ENCODE measurements around the gene RBM15B.
"Not testable (repeated sequence)": the region's sequence is repeated elsewhere in the genome, so short reads cannot be mapped to it uniquely, and the experiment has no call there.

RBM15B gene, protein sequence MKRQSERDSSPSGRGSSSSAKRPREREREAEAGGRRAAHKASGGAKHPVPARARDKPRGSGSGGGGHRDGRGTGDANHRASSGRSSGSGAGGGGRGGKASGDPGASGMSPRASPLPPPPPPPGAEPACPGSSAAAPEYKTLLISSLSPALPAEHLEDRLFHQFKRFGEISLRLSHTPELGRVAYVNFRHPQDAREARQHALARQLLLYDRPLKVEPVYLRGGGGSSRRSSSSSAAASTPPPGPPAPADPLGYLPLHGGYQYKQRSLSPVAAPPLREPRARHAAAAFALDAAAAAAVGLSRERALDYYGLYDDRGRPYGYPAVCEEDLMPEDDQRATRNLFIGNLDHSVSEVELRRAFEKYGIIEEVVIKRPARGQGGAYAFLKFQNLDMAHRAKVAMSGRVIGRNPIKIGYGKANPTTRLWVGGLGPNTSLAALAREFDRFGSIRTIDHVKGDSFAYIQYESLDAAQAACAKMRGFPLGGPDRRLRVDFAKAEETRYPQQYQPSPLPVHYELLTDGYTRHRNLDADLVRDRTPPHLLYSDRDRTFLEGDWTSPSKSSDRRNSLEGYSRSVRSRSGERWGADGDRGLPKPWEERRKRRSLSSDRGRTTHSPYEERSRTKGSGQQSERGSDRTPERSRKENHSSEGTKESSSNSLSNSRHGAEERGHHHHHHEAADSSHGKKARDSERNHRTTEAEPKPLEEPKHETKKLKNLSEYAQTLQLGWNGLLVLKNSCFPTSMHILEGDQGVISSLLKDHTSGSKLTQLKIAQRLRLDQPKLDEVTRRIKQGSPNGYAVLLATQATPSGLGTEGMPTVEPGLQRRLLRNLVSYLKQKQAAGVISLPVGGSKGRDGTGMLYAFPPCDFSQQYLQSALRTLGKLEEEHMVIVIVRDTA

DNA sequence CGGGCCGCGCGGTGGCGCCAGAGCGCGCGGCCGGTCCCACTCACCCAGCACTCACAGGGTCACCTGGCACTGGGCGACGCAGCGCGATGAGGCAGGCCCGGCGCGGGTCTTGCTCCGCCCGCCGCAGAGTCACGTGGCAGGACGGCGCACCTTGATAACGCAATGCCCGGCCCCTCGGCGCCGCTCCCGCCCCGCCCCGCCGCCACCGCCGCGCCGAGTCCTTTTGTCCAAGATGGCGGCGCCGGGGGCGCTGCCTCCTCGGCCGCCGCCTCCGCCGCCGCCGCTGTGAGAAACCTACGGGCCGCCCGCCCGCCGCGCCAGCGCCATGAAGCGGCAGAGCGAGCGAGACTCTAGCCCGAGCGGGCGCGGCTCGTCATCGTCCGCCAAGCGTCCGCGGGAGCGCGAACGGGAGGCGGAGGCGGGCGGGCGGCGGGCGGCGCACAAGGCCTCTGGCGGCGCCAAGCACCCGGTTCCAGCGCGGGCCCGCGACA, at the start of gene RBM15B:
Gene RBM15B (plus strand): TSS at position 211 of the 491 bp plus-strand sequence. CDS start 115 bp downstream, at position 326.
- DNase-seq, result peak; percentile 66

DNA sequence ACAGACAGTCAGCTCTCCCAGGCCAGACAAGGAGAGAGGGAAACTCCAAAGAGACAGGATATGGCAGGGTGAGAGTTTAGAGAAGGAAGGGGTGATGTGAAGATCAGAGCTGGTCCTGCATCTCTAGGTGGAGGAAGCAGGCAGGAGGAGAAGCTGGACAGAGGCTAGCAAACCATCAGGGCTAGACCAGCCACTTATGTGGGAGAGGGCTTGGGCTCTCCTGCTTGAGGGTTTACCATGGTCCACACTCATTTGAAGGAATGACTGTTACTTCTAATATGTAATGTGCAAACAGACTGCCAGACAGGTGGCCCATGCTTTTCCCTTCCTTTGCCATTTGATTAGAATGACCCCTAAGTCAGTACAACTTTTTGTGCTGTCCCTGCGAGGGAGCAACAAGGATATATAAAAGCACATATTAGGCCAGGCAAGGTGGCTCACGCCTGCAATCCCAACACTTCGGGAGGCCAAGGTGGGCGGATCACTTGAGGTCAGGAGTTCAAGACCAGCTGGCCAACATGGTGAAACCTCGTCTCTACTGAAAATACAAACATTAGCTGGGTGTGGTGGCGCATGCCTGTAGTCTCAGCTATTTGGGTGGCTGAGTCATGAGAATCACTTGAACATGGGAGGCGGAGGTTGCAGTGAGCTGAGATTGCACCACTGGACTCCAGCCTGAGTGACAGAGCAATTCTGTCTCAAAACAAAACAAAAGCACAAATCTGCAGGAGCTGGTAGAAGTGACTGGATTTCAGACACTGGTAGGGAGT, 47.0 kb upstream of the RBM15B start:
- DNase-seq, result no peak

DNA sequence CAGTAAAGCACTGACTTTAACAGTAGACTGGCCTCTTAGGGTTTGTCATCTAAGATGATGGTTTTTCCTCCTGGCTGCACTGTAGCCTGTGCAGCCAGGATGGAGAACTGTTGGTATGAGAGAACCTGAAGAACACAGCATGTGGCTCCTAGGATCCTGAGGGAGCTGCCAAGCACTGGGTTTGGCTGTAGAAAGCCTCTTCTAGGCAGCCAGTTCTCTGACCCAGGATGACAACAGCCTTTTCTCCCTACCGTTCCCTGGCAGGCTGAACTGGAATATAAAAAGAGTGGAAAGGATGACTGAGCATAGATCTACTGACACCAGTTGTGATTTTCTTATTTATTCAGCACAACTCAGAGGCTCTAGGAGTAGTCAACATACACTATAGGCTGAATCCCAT, 40.3 kb upstream of the RBM15B start:
- DNase-seq, result no peak

DNA sequence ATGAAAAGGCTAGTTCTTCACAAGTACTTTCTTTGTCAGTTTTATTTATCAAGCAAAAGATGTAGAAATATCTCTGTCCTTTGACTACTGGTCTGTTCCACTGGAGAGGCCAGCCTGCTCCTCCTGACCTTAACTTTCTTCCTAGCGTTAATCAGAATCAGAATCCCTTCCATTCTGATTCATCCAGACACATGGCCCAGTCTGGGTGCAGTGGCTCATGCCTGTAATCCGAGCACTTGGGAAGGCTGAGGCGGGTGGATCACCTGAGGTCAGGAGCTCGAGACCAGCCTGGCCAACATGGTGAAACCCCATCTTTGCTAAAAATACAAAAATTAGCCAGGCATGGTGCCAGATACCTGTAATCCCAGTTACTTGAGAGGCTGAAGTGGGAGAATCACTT, 38.0 kb upstream of the RBM15B start:
- DNase-seq, result no peak

DNA sequence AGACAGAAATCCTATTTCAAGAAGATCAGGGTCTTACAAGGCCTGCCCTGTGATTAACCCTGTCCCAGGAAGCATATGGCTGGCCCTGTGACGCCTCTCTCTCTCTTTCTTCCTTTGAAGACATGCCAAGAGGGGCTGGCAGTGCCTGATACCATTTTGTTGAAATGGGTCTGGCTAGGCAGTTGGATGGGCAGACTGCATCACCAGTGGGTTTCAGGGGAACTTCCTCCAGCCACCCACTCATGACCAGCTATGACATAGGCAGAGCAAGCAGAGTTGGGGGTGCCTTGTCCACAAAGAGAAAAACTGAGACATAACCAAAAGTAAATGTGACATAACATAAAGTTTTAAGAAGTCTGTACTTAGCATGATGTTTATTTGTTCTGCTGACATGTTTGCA, 37.4 kb upstream of the RBM15B start:
- DNase-seq, result no peak

DNA sequence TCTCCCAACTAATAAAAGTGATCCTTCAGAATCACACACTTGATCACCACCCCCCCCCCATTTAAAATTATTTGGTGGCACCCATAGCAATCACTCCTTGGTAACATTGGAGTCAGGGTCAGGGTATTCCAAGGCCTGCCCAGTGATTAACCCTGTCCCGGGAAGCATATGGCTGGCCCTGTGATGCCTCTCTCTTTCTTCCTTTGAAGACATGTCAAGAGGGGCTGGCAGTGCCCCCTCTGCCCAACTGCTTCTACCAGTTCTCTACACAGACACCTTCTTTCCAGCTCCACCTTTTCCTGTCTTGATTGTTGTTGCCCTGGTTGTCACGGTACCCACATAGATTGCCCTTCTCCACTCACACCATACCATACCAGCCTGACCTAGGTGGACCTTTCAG, 36.9 kb upstream of the RBM15B start:
- no peak for DNase-seq

DNA sequence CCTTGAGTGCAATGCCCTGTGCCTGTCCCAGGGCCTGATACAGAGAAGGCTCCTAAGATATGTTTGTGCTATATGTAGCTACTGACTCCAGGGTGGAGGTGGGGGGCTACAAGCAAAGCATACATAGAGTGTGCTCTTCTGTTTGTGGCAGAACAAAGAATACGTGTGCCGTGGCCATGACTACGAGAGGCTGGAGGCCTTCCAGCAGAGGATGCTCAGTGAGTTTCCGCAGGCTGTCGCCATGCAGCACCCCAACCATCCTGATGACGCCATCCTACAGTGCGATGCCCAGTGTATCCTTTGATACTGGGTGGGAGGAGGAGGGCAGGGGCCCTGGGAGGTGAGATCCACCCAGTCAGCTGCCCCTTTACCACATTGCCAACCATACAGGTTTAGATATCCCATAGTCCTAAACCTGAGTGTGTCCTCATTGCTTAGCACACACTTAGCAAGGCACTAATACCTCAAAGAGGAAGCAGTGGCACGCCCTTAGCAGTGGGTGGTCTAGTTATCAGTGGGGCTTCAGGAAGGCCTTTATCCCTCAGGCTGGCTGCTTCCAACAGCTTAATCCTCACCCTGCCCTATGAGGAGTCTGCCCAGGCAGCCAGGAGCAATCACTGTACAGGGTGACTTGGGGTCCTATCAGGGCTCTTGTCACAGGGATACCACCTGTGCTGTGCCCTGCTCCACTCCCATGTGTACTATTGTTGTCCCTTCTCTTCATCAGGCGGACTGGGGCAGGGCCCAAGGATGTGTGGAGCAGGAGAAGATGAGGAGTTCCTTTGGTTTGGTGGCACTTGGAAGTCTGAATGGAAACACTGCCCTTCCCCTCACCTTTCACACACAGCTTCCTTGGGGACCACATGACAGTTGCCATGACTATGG, 36.1 kb upstream of the RBM15B start:
- DNase-seq, result no peak

DNA sequence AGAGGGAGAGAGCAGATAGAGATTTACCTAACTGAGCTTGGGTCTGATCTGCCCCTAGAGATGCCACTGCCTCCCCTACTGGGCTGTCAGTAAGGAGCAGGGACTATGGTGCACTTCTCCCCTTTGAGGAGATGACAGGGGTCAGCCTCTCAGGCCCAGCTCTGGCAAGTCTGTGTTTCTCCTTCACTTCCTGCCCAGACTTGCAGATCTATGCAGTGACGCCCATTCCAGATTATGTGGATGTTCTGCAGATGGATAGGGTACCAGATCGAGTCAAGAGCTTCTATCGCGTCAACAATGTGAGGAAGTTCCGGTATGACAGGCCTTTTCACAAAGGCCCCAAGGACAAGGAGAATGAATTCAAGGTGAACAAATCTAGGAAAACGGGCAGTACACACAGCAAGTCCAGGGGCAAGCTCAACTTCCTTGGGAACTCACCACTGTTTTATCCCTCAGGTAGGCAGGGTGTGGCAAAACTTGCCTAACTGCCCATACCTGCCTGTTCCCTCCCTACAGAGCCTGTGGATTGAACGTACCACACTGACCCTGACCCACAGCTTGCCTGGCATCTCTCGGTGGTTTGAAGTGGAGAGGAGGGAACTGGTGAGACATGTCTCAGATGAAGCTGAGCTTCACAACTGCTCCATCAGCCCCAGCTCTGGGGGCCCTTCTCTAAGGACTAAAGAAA, 35.0 kb upstream of the RBM15B start:
- no peak for DNase-seq

DNA sequence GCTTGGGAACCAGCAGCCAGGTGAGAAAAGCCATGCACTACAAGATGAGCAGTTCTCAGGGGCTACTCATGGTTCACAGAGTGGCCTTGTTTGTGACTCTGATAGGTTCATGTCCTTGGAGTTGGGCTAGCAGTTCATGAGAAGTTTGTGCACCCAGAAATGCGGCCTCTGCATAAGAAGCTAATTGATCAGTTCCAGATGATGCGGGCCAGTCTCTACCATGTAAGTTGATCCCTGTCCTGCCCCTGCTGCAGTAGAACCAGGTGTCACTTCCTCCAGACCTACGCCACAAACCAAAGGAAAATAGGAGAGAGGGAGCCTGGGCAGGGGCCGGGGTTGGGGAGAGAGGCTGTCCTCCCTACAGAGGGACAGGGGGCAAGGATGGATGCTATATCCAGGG, 33.2 kb upstream of the RBM15B start:
- no peak for DNase-seq

DNA sequence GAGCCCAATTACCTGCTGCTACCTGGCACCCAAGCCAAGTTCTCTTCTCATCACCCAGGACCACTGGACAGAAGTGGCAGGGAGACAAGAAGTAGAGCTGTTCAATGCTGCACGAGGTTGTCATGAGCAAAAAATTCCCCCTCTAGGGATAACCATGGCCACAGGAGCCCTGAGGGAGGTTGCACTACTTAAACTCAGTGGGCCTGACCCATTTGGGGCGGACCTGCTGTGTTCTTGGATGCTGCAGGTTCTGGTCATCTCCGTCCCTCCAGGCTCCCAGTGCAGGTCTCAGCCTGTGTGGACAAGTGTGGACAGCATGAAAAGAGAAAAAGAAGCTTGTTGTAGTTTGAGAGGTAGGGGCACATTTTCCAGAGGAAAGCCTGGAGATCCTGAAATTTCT, 32.1 kb upstream of the RBM15B start:
- no peak for DNase-seq

DNA sequence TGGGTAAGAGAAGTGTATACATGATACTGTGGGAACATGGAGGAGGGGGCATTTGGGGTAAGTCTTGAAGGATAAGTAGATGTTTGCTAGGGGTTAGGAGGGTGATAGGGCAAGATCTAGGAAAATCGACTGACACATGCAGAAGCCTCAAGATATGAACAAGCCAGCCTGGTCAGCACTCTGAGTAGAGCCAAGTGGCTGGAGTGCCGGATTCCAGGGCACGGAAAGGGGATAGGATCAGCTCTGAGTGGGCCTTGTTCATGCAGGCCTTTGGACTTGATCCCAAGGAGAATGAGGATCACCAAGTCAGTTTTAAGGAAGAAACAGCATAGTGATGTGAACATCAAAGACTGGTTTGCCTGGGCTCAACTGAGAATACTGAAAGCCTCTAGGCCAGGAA, 30.3 kb upstream of the RBM15B start:
- DNase-seq, result no peak

DNA sequence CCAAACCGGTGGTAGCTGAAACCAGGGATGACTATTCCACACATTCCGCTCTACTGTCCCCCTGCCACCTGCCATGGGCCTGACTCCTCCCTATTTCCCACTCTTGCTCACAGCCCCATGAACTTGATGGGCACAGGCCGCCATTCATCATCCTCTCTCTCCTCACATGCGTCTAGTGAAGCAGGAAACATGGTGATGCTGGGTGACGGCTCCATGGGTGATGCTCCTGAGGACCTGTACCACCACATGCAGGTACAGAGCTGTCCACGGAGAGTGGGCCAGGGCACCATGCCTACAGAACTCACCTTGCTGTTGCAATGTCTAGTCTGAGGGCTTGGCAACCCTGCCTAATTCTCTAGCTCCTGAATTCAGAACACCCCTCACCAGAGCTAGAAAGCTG, 29.3 kb upstream of the RBM15B start:
- DNase-seq, result no peak

DNA sequence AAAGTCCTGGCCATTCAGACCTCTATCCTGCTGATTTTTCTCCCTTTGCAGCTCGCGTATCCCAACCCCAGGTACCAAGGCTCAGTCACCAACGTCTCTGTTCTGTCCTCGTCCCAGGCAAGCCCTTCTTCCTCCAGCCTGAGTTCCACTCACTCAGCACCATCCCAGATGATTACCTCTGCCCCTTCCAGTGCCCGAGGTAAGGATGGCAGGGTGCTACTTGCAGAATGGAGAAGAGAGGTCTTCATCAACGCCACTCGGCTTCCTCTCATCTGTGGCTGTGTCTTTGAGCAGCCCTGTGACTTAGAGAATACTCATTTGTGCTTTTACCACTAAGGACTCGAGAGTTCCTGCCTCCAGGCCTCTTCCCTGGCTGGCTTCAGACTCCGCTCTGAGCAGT, 28.6 kb upstream of the RBM15B start:
- no peak for DNase-seq

DNA sequence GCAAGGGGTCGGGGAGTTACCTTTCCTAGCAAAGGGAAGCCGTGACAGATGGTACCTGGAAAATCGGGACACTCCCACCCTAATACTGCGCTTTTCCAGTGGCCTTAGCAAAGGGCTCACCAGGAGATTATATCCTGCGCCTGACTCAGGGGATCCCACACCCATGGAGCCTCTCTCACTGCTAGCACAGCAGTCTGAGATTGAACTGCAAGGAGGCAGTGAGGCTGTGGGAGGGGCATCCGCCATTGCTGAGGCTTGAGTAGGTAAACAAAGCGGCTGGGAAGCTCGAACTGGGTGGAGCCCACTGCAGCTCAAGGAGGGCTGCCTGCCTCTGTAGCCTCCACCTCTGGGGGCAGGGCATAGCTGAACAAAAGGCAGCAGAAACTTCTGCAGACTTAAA, 22.8 kb upstream of the RBM15B start:
- not testable (repeated sequence) for DNase-seq

DNA sequence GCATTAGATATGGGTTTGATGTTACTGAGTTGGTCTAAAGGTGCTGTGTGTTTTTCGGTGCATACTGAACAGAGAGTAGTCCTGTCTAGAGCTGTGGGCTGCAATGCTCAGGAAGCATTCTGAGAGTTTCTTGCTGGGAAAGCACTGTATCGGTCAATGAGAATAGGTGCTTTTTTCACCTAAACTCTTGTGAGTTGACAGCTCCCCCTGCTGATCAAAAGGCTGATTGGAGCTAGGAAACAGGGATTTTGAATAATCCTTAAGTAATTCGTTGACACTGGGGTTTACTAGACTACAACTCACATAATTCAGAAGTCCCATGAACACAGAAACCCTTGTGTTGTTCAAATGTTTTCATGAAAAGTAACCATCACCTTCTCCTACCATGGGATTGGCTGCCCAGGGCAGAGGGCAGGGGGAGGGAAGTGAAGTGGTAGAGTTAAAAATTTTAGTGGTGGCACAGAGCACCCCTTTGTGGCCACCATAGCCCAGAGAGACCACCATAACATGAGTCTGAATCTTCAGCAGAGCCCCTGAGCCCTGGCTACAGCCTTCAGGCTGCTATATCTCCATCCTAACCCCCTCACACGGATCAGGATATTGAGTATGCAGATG, 19.0 kb upstream of the RBM15B start:
- DNase-seq, result no peak

DNA sequence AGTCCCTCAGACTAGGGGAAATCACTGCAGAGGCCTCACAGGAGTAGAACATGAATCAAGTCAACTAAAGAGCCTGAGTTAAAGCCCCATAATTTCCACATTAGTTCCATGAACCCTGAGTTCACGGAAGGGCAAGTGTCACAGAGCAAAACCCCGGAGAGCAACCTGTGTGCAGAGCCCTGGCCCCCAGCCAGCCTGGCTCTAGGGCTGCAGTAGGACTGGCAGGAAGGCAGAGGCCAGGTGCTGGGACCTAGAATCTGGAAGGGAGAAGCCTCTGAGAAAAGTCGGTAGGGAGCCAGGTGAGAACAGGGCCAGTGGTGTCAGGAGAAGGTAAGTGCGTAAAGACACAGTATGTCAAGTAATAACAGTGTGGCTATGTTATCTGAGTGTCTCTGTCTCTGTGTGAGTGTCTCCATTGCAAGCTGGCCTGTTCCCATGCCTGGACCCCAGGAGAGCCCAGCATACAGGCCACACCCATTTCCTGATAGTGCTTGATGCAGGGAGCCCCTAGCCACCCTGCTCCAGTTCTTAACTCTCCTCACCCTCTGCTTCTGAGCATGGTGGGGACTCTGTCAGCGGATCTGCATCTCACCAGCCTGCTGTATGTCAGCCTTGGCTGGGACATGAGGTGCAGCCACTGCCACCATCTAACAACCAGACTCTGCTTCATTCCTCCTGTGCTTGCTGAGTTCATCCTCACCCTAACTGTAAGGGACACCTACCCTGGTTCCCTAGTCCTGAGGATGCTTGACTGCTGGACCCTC, 17.2 kb upstream of the RBM15B start:
- DNase-seq, result no peak

DNA sequence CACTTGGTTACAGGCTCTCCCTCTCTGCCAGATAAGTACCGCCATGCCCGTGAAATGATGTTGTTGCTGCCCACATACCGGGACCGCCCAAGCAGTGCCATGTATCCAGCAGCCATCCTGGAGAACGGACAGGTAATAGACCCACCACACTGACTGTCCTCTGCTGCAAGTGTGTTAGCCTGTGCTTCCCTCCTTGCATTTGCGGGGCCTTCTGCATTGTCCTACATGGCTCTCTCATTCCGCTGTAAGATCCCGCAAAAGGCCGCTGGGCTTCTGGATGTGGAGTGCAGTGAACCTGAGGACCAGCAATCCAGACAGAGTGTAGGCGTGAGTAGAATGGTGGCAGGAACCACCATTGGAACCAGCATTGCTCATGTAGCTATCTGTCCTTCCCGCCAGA, 16.6 kb upstream of the RBM15B start:
- no peak for DNase-seq

DNA sequence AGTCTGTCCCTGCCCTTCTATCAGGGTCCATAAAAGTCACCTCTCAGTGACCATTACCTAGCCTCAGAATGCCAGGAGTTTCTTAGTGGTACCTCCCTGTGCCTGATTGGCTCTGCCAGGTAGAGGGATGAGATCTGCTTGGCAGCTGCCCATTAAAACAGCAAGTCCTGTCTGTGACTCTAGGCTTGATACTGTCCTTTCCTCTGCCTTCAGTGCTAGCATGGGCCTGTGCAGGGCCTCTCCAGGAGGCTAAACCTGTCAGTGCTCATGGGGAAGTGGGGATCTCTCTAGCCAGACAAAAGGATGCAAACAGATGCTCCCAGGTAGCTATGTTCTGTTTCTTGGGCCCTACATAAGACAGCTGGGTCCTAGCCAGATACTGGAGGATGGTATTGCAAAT, 15.9 kb upstream of the RBM15B start:
- no peak for DNase-seq

DNA sequence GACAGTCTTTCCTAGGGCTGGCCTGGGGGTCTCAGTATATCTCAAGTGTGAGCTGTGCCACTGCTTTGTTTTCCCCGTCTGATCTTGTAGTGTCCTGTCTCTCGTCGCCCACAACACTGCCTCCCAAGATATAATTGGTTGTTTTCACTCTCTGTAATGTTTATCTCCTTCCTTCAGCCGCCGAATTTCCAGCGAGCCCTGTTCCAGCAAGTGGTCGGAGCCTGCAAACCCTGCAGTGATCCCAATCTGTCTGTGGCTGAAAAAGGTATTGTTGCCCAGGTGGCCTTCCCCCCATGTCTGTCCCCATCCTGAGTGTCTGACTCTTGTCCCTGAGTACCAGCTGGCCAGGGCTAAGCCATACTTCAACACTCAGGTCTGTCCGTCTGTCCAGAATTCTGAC, 15.5 kb upstream of the RBM15B start:
- no peak for DNase-seq

DNA sequence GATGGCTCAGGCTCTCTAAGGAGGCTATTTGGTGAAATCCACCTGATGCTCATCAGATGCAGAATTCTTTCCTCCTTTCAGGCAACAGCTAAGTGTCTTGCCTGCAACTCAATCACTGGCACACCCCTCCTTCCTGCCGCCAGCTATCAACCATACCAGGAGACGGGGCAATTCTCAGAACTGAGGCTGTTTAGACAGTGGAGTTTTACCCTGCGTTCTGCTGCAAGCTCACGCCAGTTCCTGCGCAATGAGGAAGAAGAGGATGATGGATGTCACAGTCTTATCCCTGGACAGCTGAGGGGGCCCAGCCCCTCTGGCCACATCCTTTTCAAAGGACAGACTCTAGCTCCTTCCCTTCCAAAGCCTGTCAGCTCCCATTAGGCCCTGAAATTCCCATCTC, 13.0 kb upstream of the RBM15B start:
- DNase-seq, result no peak

Data from NCI-H510A (cell line).